ENCODE results near the gene ODAD3.
"Not testable (repeated sequence)": the region's sequence is repeated elsewhere in the genome, so short reads cannot be mapped to it uniquely, and the experiment has no call there.

ODAD3 gene

DNA sequence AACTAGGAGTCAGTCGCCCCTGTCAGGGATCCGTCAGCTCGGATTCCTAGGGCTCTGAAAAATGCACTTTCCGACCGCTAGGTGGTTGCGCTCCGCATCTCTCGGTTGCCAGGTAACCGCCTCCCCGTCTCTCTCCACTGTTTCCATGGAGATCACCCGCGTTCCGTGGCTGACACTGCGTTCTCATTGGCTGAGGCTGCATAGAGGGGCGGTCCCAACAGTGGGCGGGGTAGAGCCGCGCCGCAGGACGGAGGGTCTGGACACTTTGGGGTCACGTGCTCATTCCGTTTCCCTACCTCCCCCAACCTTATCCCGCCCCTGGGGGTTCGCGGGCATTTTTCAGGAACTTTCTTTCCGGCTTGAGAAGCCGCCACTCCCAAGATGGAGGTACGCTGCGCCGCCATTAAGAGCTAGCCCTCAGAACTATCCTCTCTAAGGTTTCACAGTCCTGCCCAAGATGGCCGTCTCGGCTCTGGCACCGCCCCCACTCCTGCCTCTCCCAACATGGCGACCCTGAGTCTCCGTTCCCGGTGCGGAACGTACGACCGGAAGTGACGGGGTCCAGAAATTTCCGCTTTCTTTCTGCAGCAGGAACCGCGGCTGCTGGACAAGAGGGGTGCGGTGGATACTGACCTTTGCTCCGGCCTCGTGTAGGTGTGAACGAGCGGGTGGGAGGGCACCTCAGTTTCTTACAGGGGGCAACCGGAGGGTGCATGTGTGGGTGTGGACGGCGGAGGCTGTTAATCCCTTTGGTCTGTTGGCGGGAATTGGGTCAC lies at the start of gene ODAD3, which contains the start of gene PRKCSH:
TSS of gene ODAD3 (minus strand) at position 65 of the 776 bp plus-strand sequence. CDS start 105 bp downstream, outside the sequence.
TSS of gene PRKCSH (plus strand) at position 579 of the 776 bp plus-strand sequence. CDS start 483 bp downstream, outside the sequence.
- peak; percentile 99 for DNase-seq

DNA sequence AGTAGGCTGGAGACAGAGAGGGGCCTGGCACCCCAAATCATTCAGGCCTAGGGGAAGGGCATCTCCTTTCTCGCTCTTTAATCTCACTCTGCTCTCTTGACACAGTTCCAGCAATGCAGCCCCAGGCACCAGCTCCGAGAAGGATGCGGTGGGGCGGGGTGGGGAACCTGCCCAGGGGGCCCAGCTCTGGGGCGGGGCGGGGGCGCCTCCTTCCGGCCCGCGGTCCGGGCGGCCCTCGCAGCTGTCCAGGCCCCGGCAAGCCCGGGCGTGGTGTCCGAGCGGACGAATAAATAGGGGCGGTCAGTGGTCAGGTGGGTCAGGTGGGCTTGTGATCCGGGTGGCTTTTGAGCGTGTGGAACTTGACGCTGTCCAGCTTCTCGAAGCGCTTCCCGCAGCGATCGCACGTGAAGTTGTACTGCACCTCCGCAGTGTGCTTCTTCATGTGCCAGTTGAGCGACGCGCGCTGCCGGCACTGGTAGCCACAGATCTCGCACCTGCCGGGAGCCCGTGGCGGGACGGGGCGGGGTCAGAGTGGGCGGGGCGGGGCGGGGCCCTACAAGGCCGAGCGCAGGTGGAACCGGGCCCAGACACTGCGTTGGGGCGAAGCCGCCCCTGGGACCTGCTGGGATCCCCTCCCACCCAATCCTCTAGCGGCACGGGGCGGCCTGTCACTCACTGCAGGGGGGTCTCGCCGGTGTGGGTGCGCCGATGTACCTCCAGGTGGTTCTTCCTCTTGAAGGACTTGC lies 48.6 kb upstream of the ODAD3 start:
- no peak for DNase-seq

DNA sequence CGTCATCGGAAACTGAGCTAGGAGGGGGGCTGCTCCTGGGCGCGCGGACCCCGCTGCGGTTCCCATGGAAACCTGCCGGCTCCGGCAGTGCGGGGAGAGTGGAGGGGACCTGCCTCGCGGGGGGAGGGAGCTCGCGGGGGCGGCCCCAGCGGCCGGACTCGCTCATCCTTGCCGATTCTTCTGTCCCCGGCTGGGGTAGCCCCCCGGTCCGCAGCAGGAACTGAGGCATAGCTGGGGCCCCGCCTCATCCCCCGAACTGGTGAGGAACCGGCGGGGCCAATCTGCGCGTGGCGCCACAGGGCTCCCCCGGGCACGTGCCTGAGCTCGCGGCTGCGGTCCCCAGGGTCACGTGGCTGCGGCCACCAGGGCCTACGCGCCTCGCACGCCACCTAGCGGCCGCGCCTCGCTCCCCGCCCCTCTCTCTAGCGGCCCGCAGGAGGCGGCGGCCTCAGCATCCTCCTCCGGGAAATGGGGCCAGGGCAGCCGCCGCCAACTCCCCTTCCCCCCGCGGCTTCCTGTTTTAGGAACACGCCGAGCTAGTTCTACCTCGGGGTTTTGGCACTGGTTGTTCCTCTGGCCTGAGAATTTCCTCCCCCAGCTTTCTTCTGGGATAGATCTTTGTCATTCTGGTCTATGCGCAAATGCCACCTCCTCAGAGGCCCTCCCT lies 47.6 kb upstream of the ODAD3 start:
- peak; percentile 83 for DNase-seq

DNA sequence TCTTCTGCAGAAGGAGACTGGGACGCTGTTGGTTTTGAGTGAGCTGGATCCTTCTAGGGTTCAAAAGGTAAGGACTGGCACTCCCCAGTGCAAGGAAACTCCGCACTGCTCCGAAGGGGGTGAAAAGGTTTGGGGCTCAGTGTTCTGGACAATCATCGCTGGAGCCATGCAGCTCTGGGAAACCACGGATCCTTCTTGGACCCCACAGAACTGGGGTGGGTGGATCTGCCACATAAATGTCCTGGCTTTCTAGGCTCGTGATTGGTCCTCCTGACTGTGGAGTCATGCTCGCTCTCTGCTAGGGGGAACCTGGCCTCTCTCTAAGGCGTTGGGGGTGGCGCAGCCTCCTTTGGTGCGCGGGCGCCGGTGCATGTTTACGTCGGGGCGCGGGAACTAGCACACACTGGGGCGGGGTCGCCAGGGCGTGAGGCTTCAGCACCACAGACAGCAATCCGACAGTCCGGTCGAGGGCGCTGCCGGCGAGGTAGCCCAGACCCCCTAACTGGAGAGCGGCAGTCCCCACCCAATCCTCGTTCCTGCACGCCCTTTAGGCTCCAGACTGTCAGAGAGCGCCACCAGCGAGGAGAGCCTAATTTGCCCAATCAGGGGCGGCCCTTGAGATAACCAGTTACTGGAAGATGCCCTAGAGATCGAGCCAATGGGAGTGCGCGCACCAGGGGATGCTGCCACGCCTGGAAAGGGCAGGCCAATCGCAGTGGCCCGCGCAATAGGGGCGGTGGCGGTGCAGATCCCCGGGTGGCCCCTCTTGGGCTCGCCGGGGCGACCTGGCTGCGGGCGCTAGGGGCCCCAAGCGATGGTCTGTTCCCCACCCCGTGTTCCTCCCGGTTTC lies 46.8 kb upstream of the ODAD3 start:
- DNase-seq: peak; percentile 96

DNA sequence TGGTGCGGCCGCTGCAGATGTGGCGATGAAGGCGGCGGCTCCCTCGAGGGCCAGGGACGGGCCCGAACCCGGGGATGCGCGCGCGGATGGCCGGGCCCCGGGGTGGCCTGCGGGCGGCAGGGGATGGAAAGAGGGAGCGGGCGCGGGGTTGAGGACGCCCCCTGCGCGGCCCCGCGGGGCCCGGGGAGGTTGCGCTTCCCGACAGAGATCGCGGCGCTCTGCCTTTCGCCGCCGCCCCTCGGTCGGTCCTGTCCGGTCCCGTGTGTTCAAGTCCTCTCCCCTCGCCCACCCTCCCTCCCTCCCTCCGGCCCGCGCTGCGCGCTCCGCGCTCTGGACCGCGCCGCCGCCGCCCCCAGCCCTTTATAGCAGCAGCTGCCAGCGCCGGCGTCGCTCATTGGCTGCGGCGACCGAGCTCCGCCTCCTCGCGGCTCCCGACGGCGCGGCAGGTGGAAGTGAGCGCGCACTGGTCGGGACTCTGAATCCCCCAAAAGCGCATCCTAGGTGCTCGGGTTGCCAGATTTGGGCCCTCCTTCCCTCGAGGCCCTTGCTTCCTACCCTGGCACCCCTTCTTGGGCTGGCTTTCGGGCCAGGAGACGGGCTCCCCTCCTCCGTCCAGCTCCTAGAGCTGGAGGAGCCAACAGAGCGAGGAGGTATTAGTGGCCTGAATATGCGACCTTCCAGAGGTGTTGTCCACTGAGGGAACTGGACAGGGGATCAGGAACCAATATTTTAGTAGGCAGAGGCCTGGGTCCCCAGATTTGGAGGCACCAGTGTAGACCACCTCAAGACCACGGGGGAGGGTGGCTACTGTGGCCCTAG lies 46.0 kb upstream of the ODAD3 start, which contains the start of gene ELAVL3:
TSS of gene ELAVL3 (minus strand) at position 332 of the 819 bp plus-strand sequence. CDS start 438 bp downstream, outside the sequence.
- DNase-seq: no peak

DNA sequence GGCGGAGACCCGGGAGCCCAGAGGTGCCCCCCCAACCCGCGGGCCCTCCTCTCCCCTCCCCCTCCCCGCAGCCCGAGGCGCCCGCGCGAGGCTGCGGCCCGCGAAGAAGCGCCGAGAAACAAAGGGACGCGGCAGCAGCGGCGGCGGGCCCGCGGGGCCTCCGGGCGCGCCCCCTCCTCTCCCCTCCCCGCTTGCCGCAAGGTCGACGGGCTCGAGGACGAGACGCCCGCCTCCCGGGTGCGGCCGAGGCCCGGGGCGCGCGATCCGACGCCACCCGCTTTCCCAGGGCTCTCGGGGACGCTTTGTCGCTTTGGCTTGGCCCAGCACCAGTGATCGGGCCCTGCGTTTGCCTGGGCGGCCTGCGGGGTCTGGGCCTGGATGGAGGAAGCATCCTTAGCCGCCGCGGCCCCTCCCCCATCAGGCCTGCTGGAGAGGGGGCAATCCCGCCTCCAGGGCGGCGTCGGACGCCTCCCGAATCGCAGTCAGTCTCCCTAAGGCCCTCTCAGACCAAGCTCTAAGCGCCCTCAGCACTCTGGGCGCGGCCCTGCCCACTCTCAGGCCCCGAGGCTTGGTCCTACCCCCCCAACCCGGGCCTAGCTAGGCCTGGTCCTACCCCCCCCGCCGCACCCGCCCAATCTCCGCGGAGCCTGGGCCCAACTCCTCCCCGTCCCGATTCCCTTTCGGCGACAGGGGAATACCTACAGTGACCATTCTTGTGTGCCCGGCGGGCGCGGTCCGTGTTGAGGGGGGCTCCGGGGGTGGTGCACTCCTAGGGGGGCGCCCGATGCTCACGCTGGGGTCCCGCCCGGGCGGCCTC lies 45.2 kb upstream of the ODAD3 start:
- no peak for DNase-seq

DNA sequence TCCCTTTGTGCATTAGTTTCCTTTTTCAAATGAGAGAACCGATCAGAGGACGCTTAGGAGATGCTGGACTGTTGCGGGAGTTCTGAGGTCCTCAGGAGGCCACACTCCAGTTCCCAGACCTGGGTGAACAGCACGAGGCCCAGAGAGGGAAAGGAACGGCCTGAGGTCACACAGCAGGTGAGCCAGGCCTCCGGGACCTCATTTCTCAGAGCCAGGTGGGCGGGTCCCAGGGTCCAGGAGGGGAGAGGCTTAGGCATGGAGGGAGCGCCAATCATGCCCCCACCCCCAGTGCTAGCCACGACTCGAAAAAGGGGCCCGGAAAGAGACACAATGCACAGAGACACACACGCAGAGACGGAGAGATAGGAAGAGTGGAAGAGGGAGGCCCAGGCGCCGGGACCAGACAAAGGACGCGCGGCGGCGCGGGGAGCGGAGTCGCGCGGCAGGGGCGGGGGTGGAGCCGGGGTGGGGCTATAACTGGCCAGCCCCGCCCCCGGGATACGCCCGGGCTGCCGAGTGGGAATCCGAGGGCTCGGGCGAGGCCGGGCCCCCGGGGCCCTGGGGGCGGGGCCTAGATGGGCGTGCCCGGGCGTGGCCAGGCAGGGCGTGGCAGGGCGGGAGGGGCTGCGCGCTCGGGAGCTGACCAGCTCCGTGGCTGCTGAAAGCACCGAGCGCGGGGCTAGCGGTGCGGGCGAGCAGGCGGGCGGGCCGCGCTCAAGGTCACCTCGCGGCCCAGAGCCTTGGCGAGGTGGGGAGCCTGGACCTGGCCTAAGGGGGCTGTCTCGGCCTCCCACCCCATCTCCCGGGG lies 44.4 kb upstream of the ODAD3 start:
- DNase-seq: no peak

DNA sequence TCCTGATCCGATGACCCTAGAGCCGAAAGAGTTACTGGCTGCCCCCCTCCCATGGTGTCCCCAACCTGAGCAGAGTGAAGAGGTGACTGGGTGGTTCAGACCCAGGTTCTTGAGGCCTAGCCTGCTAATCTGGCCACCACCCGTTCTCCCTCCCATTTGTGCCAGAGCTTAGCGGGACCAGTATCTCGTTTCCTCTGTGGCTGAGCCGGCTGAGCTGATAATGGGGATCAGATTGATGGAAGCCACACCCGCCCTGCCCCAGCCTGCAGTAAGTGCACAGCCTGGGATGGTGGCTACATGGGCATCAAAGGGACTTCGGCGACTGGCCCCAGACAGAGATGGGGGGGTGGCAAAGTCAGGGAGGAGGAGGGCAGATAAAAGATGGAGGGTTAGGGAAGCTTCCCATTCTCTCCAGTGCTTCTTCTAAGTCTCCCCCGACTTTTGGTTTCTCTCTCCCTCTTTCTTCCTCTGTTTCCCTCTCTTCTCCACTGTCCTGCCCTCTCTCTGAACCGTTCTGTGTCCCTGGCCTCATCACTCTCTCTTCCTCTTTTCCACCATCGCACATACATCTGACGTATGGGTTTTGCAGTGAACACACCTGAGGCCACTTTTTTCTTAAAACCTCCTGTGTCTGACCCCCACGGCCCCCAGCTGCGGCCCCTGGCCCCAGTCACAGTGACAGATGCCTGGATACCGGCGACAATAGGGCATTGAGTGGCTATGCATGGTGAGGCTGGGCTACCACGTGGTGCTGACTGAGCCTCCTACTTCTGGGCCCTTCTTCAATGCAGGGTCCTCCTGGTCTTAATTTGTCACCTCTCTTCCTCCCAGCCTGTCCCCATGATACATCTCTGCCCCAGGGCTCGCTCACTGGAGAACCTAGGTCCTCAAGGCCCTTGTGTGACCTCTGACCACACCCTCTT lies 43.5 kb upstream of the ODAD3 start:
- DNase-seq: no peak

DNA sequence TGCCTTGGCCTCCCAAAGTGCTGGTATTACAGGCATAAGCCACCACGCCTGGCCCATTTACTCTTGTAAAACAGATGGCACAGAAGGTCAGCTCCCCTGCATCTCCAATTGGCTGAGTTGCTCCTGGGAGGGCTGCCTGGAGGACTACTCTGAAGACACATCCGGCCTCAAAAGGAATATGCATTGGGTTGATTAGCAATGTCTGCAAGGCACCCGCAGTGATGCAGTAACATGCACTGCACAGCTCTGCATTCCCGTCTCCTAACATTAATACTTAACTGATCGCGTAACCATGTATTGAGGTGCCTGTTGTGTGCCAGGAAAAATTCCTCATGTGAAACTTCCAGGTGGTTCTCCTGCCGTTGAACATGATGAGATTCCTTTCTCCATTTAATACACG lies 40.9 kb upstream of the ODAD3 start:
- no peak for DNase-seq

DNA sequence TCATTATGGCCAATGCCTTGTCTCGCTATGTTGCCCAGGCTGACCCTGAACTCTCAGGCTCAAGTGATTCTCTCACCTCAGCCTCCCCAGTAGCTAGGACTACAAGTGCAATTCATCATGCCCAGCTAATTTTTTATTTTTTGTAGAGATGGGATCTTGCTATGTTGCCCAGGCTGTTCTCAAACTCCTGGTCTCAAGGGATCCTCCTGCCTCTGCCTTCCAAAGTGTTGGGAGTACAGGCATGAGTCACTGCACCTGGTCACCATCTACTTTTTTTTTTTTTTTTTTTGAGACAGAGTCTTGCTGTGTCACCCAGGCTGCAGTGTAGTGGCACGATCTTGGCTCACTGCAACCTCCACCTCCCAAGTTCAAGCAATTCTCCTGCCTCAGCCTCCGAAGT lies 40.4 kb upstream of the ODAD3 start:
- not testable (repeated sequence) for DNase-seq

DNA sequence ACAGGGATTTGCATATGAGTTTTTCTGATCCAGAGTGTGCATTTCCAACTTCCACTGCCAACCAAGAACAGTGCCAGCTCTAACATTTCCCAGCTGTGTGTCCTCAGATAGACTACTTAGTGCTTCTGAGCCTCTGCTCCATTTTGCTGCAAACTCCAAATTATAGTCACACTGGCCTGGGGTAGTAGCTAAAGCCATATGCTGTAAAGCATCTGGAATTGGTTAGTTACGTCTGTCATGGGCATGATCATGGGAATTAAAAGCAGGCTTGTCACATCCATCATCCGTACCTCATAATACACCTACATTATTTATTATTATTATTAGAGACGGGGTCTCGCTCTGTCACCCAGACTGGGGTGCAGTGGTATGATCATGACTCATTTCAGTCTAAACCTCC lies 38.8 kb upstream of the ODAD3 start:
- no peak for DNase-seq

DNA sequence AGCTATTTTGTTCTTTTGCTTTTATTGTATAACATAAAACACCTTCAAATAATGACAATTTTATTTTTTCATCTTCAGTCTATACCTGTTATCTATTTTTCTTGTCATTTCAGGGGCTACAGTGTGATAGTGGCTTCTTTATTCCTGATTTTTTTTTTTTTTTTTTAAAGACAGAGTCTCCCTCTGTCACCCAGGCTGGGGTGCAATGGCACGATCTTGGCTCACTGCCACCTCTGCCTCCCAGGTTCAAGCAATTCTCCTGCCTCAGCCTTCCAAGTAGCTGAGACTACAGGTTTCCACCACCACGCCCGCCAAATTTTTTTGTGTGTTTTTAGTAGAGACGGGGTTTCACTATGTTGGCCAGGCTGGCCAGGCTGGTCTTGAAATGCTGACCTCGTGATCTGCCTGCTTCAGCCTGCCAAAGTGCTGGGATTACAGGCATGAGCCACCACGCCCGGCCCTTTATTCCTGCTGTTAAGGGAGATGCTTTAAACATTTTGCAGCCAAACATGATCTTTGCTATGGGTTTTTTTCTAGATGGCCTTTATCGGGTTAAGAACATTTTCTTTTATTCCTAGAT lies 33.4 kb upstream of the ODAD3 start:
- not testable (repeated sequence) for DNase-seq

DNA sequence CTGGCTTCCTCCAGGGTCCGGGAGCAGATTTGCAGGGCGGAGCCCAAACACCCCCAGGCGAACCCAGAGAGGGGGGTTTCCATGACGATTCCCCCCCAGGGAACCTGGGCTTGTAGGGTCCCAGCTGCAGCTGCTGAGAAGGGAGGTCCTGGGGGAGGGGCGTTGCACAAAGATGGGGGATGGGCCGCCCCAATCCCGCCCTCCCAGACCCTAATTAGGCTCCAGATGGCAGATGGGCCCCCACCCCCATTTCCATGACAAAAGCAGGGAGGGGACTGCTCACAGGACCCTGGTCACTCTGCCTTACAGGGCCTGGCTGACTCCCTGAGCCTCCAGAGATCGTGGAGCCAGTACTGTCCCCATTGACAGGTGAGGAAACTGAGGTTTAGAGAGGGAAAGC lies 30.7 kb upstream of the ODAD3 start:
- DNase-seq: no peak

DNA sequence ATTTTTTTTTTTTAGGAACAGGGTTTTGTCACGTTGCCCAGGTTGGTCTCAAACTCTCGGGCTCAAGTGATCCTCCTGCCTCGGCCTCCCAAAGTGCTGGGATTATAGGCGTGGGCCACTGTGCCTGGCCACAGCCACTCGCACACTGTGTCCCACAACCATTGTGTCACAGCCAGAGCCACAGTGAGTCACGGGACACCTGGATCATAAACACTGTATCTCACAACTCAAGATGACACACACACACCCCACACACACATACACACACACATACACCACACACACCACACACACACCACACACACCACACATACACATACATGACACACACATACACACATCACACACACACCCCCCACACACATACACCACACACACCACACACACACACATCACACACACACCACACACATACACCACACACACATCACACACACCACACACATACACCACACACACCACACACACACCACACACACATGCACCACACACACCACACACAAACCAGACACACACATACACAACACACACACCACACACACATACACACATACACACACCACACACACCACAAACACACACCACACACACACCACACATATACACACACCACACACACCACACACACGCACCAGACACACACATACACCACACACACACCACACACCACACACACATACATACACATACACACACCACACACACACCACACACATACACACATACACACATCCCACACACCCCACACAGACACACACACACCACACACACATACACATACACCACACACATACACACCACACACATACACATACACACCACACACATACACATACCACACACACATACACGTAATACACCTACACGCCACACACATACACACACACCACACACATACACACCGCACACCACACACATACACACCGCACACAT lies 29.7 kb upstream of the ODAD3 start:
- DNase-seq: no peak

DNA sequence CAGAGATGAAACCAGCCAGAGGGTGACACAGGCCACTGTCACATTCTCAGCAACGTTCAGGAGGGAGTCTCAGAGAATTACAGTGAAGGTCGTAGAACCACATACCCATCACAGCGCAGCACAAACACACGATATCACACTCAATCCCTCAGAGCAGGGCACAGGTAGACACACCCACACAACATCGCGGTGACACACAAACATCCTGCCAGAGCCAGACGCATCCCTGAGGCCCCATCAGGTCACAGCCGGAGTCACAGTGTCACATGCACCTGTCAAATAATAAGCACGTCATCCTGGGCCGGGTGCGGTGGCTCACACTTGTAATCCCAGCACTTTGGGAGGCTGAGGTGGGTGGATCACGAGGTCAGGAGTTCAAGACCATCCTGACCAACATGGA lies 28.5 kb upstream of the ODAD3 start:
- DNase-seq: no peak

DNA sequence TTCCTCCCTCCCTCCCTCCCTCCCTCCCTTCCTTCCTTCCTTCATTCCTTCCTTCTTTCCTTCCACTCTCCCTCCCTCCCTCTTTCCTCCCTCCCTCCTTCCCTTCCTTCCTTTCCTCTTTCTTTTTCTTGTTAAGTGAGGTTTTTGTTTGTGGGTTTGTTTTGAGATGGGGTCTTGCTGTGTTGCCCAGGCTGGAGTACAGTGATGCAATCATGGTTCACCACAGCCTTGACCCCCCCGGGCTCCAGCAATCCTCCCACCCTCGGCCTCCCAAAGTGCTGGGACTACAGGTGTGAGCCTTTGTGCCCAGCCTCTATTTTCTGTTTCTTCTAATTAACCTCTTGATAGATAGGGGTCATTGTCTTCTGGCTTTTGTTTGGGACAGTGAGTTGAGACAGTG lies 26.5 kb upstream of the ODAD3 start:
- DNase-seq: no peak

DNA sequence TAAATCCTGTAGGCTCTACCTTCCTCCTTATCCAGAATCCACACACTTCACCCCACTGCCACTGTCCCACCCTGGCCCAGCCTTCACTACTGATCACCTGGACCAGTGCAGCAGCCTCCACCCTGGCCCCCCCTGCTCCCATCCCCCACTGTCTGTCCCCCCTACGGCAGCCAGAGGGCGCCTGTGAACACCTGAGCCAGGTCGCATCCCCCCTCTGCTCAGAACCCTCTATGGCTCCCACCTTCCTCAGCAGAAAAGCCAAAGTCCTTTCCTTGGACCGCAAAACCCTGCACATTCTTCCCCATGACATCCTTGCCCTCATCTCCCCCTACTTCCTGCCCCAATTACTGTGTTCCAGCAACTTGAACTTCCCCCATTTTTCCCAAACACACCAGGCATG lies 25.3 kb upstream of the ODAD3 start:
- DNase-seq: no peak
